GM23338 (cell line): Measurements from ENCODE around the gene AUH. TPM values are rescaled to one million over a fixed set of nuclear protein-coding genes. Genes with fewer than 3 reads are reported as not detected.
"Not testable (repeated sequence)": the region's sequence is repeated elsewhere in the genome, so short reads cannot be mapped to it uniquely, and the experiment has no call there.

ENCODE experiments used
- ATAC-seq: fragments of 200-7000 bp; cut with Tn5 transposase; 3 replicates; pipeline ENCODE4 v1.9.1; 2020
- DNase-seq: peaks from one replicate; pipeline ENCODE4 v3.0.0-alpha.2; 2015; ENCODE audit warnings: low spot score
- H2AFZ ChIP-seq: fragments of 200-600 bp; sonication (generic); 2 replicates; pipeline ENCODE4 v1.8.0; 2016; ENCODE audit warnings: antibody characterized with exemption, mild to moderate bottlenecking, moderate library complexity
- H3F3A ChIP-seq: fragments of 200-600 bp; sonication (generic); replicated peaks from 2 replicates; pipeline ENCODE4 v1.8.0; 2017; ENCODE audit warnings: antibody characterized with exemption, mixed run types, low read depth
- H3K27ac ChIP-seq: fragments of 200-600 bp; sonication (generic); 2 replicates; pipeline ENCODE4 v1.6.1; 2016; ENCODE audit warnings: low read depth
- H3K27me3 ChIP-seq: fragments of 200-600 bp; sonication (generic); 2 replicates; pipeline ENCODE4 v1.8.0; 2016; ENCODE audit warnings: mild to moderate bottlenecking, mixed run types, moderate library complexity; ENCODE audit not compliant: insufficient read depth
- H3K36me3 ChIP-seq: fragments of 200-600 bp; sonication (generic); 2 replicates; pipeline ENCODE4 v1.8.0; 2016; ENCODE audit warnings: mild to moderate bottlenecking; ENCODE audit not compliant: insufficient read depth
- H3K4me1 ChIP-seq: fragments of 200-600 bp; sonication (generic); 2 replicates; pipeline ENCODE4 v1.8.0; 2016; ENCODE audit warnings: mild to moderate bottlenecking, moderate library complexity; ENCODE audit not compliant: insufficient read depth
- H3K4me2 ChIP-seq: fragments of 200-600 bp; sonication (generic); 2 replicates; pipeline ENCODE4 v1.7.1; 2017; ENCODE audit warnings: mixed run types
- H3K4me3 ChIP-seq: fragments of 200-600 bp; sonication (generic); 2 replicates; pipeline ENCODE4 v1.6.1; 2016; ENCODE audit warnings: mixed run types
- H3K79me2 ChIP-seq: fragments of 200-600 bp; sonication (generic); replicated peaks from 2 replicates; pipeline ENCODE4 v1.8.0; 2017; ENCODE audit warnings: mild to moderate bottlenecking; ENCODE audit not compliant: insufficient read depth
- H3K9me2 ChIP-seq: fragments of 200-600 bp; sonication (generic); 2 replicates; pipeline ENCODE4 v1.8.0; 2017; ENCODE audit not compliant: insufficient read depth
- H4K20me1 ChIP-seq: fragments of 200-600 bp; sonication (generic); replicated peaks from 2 replicates; pipeline ENCODE4 v1.8.0; 2017; ENCODE audit warnings: mild to moderate bottlenecking; ENCODE audit not compliant: insufficient read depth
- H3K27ac Mint-ChIP-seq: 2 replicates; pipeline ENCODE4 v1.8.0; 2020; ENCODE audit warnings: inconsistent platforms, mild to moderate bottlenecking, moderate library complexity, mixed read lengths
- H3K27me3 Mint-ChIP-seq: 3 replicates; pipeline ENCODE4 v1.8.0; 2022; ENCODE audit warnings: low read depth, mild to moderate bottlenecking, moderate library complexity, mixed read lengths, inconsistent platforms; ENCODE audit not compliant: insufficient read depth, poor library complexity
- H3K36me3 Mint-ChIP-seq: 3 replicates; pipeline ENCODE4 v1.8.0; 2021; ENCODE audit warnings: low read depth, mild to moderate bottlenecking, inconsistent platforms, moderate library complexity, mixed read lengths
- H3K4me1 Mint-ChIP-seq: 3 replicates; pipeline ENCODE4 v1.8.0; 2020; ENCODE audit warnings: mild to moderate bottlenecking, inconsistent platforms, mixed read lengths
- H3K4me3 Mint-ChIP-seq: 3 replicates; pipeline ENCODE4 v1.8.0; 2021; ENCODE audit warnings: moderate library complexity, mild to moderate bottlenecking, inconsistent platforms, mixed read lengths
- H3K9me3 Mint-ChIP-seq: 3 replicates; pipeline ENCODE4 v1.8.0; 2020; ENCODE audit warnings: moderate library complexity, mild to moderate bottlenecking, inconsistent platforms, mixed read lengths
- CREB1 ChIP-seq: fragments of 250-450 bp; sonication (Bioruptor Pico); IDR thresholded peaks from 2 replicates; pipeline ENCODE4 v1.5.0; 2020; ENCODE audit warnings: low read depth, mild to moderate bottlenecking, moderate library complexity
- CTCF ChIP-seq, 2 experiments: fragments of 200-600 bp in 1 of 2; sonication (generic) in 1 of 2; conservative IDR thresholded peaks; 2 replicates each; pipeline versions ENCODE4 v1.5.1 to v1.6.1; 2016 to 2017; ENCODE audit warnings: antibody characterized with exemption in 2 of 2, low read depth in 2 of 2, mild to moderate bottlenecking in 2 of 2, moderate library complexity in 1 of 2
- ETS1 ChIP-seq: IDR thresholded peaks from 2 replicates; pipeline ENCODE4 v1.6.1; 2016; ENCODE audit warnings: antibody characterized with exemption
- EZH2 ChIP-seq: fragments of 200-600 bp; sonication (generic); IDR thresholded peaks from one replicate; pipeline ENCODE4 v1.8.0; 2017; ENCODE audit warnings: antibody characterized with exemption, mild to moderate bottlenecking, low read depth; ENCODE audit not compliant: unreplicated experiment
- EZH2phosphoT487 ChIP-seq: fragments of 200-600 bp; sonication (generic); IDR thresholded peaks from one replicate; pipeline ENCODE4 v1.8.1; 2018; ENCODE audit warnings: antibody characterized with exemption; ENCODE audit not compliant: unreplicated experiment
- JUNB ChIP-seq: IDR thresholded peaks from one replicate; pipeline ENCODE4 v1.6.1; 2016; ENCODE audit warnings: antibody characterized with exemption; ENCODE audit not compliant: unreplicated experiment
- NANOG ChIP-seq: IDR thresholded peaks from 2 replicates; pipeline ENCODE4 v1.6.1; 2016; ENCODE audit warnings: antibody characterized with exemption, borderline replicate concordance
- polyA plus RNA-seq: library from polyadenylated mRNA; unstranded; fragments of >200 nt; fragmentation: Nextera tagmentation; extraction: Ambion mirVana; gene quantifications from 2 replicates; pipeline ENCODE4 v1.2.1, GENCODE V29; 2016
- total RNA-seq: library from RNA; depleted of rRNA; stranded (reverse); fragments of >200 nt; shearing (Covaris generic); gene quantifications from 2 replicates; pipeline ENCODE4 v1.2.3, GENCODE V29; 2014

The AUH gene
- total and polyA plus RNA-seq, 2 experiments from 2014 or later: 28.8 to 34.2 TPM

- TF ChIP-seq EZH2 (no peak), CREB1 (CRISPR knock-in tag) (no peak), NANOG (no peak), ETS1 (no peak)
These were observed 10.2 kb upstream of the AUH start (continued) for GRCh38 chr9:91371894-91372293.

- not testable (repeated sequence) for H3K27me3 ChIP-seq, H2AFZ ChIP-seq, H3K4me3 Mint-ChIP-seq, DNase-seq, H3K4me1 ChIP-seq, H3K4me1 Mint-ChIP-seq, H3K4me2 ChIP-seq, ATAC-seq, H3K9me3 Mint-ChIP-seq, H3K4me3 ChIP-seq, H3K27me3 Mint-ChIP-seq, H3K27ac ChIP-seq, H3F3A ChIP-seq, H3K9me2 ChIP-seq, H3K36me3 ChIP-seq, H3K27ac Mint-ChIP-seq, H4K20me1 ChIP-seq, H3K36me3 Mint-ChIP-seq, H3K79me2 ChIP-seq
These were observed 8.3 kb upstream of the AUH start for GRCh38 chr9:91370006-91370405.

GRCh38 chr9:91364702-91365101 is 3.0 kb upstream of the AUH start:
- Mint-ChIP-seq H3K27ac (no peak overlapping the region), H3K4me3 (no peak overlapping the region), H3K9me3 (peaks cover 11% of the 10 kb centered on the region), H3K27me3 (peaks cover 12% of the 10 kb centered on the region), H3K4me1 (peaks cover 11% of the 10 kb centered on the region), H3K36me3 (peaks cover 10% of the 10 kb centered on the region)
- Histone ChIP-seq H3K79me2 (peaks cover 9% of the 10 kb centered on the region), H3F3A (no peaks in the 10 kb centered on the region), H3K27ac (no peak overlapping the region), H3K4me1 (peaks cover 9% of the 10 kb centered on the region), H3K4me3 (no peak overlapping the region), H3K27me3 (no peaks in the 10 kb centered on the region), H3K4me2 (no peak overlapping the region), H4K20me1 (peaks cover 9% of the 10 kb centered on the region), H3K9me2 (0 out of 2 replicates have a peak, but pooled peaks cover 8% of the 10 kb centered on the region), H3K36me3 (peaks cover 3% of the 10 kb centered on the region; the same call in 1 of the 2 replicates), H2AFZ (no peak overlapping the region)
- no peak for TF ChIP-seq EZH2phosphoT487
- TF ChIP-seq CTCF (conservative IDR thresholded peaks at IDR 0.05; ENCODE audit: low read depth in 2 of 2): no peak
- ATAC-seq (no peak), DNase-seq (no peak)

- no peak for ATAC-seq
- H3K27ac Mint-ChIP-seq: no peak overlapping the region
- Histone ChIP-seq H3K27ac (no peak overlapping the region), H3K36me3 (peaks cover 3% of the 10 kb centered on the region; the same call in 1 of the 2 replicates), H4K20me1 (peaks cover 16% of the 10 kb centered on the region), H2AFZ (no peak overlapping the region), H3K4me3 (no peak overlapping the region), H3K79me2 (peaks cover 16% of the 10 kb centered on the region), H3F3A (no peaks in the 10 kb centered on the region), H3K4me1 (peaks cover 14% of the 10 kb centered on the region), H3K9me2 (0 out of 2 replicates have a peak, but pooled peaks cover 8% of the 10 kb centered on the region), H3K4me2 (no peak overlapping the region), H3K27me3 (no peaks in the 10 kb centered on the region)
- H3K4me3 Mint-ChIP-seq: no peak overlapping the region
- no peak for DNase-seq
- peaks cover 12% of the 10 kb centered on the region for H3K27me3 Mint-ChIP-seq
- H3K36me3 Mint-ChIP-seq: peaks cover 17% of the 10 kb centered on the region
- H3K4me1 Mint-ChIP-seq: peaks cover 17% of the 10 kb centered on the region
- peaks cover 11% of the 10 kb centered on the region for H3K9me3 Mint-ChIP-seq
- TF ChIP-seq JUNB: no peak
These were observed 2.3 kb upstream of the AUH start for GRCh38 chr9:91364005-91364404.
